ENCODE measurements around the gene ALX4.

ALX4 gene

DNA sequence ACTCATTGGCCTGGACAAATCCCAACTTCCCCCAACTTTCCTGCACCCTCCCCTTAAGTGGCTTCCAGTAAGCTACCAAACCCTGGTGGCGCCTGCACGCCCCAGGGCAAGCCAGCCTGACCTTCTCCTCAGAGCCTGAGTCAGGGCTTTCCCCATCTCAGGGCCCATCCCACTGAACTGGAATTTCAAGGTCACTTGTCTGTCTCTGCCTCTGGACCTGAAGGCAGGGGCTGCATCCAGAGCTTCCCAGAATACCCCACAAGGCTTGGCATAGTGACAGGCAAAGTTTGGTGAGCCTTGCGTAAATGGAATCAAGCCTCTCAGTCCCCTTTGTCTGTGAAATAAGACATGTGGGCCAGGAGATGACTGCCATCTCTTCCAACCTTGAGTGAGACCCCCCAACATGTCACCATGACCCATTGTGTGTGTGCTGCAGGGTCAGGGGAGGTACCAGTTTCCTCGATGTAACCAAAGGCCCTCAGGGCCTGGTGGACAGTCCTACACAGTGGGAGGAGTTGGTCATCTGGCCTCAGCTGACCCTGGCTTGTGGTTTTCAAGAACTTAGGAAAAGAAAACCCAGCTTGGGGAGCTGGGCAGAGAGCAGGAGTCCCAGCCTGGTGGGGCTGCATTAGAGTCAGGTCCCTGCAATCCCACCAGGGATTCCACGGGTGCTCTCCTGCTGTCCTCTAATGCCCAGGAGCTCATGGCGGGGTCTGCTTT lies 8.9 kb downstream of the ALX4 start:
- DNase-seq = no peak

- no peak for DNase-seq
Observed at GRCh38 chr11:44298862-44299261, 11.1 kb downstream of the ALX4 start.

GRCh38 chr11:44290208-44290607 lies 19.7 kb downstream of the ALX4 start:
- DNase-seq = no peak

GRCh38 chr11:44288133-44288526 lies 21.8 kb downstream of the ALX4 start:
- no peak for DNase-seq

DNA sequence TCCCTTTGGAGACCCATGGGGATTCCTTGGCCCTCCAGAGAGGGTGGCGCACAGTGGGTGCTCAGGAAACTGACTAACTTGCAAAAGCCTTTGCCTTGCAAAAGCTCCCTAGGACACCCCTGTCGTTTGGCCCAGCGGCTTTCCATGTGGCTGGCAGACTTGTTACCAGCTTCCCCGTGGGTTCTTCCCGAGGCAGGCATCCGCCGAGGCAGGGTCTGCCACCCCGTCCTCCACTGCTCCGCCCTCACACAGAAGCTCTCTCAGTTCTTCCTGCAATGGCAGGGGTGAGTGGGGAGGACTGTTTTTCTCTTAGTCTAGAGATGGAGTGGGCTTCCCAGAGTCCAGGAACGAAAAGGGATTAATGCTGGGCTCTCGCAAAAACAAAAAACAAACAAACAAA lies 23.0 kb downstream of the ALX4 start:
- no peak for DNase-seq

DNA sequence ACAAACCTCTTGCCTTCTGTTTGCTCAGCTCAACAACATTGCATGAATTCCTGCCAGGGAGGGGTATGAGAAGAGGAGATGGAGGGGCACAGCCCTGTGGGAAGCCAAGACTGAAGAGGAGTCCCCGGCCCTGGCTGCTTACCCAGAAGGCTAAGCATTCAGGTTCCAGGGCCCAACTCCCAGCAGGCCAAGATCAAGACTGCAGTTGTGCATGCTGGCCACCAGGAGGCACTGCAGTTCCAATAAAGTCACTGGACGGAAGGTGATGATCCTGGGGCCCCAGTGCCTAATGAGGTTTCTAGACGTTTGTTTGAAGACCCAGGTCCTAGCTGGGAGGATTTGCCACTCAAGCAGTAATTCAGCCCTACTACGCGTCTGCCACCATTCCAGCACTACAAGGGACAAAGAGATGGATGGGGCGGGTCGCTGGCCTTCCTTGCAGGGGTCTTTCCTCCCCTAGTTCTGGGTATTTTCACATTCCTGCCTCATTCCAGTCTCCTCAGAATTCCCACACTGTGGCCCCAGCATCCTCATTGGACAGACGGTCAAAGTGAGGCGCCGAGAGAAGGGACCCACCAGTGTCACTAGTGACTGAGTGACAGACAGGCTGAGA lies 23.6 kb downstream of the ALX4 start:
- peak; percentile 54 to 56 for DNase-seq

- no peak for DNase-seq
Observed at GRCh38 chr11:44285756-44286155, 24.2 kb downstream of the ALX4 start.

GRCh38 chr11:44282620-44283019 lies 27.3 kb downstream of the ALX4 start:
- no peak for DNase-seq

- no peak for DNase-seq
Observed at GRCh38 chr11:44281151-44281550, 28.8 kb downstream of the ALX4 start.

- DNase-seq = no peak
Observed at GRCh38 chr11:44280257-44280656, 29.7 kb downstream of the ALX4 start.

GRCh38 chr11:44279483-44279882 lies 30.5 kb downstream of the ALX4 start:
- DNase-seq = no peak

DNA sequence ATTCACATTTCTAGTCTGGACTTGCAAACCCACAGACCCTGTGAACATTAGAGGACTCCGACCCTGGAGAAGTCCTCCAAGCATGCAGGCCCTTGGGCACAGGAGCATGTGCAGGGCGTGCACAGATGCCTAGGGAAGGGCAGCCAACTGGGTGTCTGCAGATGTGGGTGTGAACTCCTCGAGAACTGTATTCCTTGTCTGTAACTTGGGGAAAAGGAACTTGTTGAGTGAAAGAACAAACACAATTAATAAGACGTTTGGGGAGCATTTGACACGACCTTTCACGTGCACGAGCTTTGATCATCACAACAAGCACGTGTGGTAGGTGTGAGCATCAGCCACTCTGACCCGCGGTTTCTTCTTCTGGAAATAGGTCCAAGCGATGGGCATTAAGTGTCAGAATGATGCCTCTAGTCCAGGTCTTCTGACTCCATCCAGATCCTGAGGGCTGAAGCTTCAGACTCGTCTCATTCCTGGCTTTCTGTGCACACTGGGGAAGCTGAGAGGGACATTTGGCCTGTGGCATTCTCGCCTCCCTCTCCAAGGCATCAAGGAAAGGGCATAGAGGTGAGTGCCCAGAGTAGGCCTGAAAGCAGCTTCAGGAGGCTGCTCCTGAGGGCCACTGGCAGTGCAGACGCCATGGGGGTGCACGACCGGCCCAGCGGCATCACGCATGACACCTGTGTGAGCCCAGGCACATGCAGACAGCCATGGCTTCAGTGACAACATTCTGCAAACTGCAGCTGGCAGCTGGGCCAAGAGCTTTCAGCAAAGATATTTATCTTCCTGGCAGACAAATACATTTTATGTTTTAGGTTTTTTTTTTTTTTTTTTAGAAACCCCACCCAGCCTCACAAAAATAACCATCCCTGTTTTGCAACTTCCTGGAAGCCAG lies 32.5 kb downstream of the ALX4 start:
- no peak for DNase-seq

DNA sequence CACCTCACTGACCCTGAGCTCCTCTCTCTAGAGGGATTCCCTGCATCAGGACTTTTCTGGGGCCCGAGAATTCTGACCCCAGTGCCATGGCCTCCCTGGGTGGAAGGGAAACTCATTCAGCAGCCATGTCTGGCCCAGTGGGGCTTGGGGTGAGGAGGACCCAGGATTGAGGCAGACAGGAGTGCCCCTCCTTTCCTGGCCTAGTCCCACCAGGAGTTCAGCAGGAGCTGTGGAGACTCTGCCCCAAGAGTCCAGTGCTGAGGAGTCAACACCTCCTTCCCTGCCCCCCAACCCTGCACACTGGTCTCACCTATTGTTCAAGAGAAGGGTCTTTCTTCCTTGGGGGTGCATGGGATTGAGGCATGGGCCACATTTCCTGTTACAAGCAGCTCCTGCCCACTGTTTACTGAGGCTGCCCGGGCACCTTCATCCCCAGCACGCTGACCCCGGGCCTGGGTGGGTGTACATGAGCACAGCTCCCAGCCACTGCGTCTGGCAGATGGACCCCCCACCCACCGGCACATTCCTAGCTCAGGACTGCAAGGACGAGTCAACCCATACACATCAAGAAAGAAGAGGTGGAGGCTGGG lies 33.9 kb downstream of the ALX4 start:
- DNase-seq = no peak

- no peak for DNase-seq
Observed at GRCh38 chr11:44275241-44275640, 34.7 kb downstream of the ALX4 start.

- DNase-seq = no peak
Observed at GRCh38 chr11:44274404-44274803, 35.5 kb downstream of the ALX4 start.

DNA sequence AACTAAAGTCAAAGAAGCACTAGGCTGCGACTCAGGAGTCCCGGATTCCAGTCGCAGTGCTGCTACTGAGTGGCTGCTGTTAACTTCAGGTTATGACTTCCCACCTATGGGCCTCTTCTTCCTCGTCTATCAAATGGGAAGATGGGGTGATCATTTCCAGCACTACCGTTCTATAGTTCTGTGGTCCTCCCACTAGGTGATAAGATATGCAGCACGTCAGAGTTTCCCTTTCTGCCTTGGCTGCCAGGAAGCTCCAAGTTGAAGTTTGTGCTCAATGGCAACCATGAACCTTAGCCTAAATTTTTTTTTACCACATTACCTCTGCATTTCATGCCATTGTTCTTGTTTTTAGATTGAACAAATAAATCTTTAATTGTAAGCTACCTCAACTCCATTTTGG lies 38.7 kb downstream of the ALX4 start:
- DNase-seq = no peak

GRCh38 chr11:44270403-44271273 lies 39.3 kb downstream of the ALX4 start:
- DNase-seq = no peak

- no peak for DNase-seq
Observed at GRCh38 chr11:44269369-44270351, 40.3 kb downstream of the ALX4 start.

- DNase-seq = no peak
Observed at GRCh38 chr11:44268614-44269080, 41.3 kb downstream of the ALX4 start.

GRCh38 chr11:44267750-44268613 lies 42.0 kb downstream of the ALX4 start:
- DNase-seq = no peak

All from Kasumi-1 (cell line).